ENCODE measurements around the gene PBXIP1.
"Not testable (repeated sequence)": the region's sequence is repeated elsewhere in the genome, so short reads cannot be mapped to it uniquely, and the experiment has no call there.

Gene PBXIP1

GRCh38 chr1:154994591-154994990 lies 38.7 kb upstream of the PBXIP1 start:
- DNase-seq = no peak

- DNase-seq = no peak
Measured at GRCh38 chr1:154994269-154994587, 38.3 kb upstream of the PBXIP1 start.

- no peak for DNase-seq
Measured at GRCh38 chr1:154993572-154994268, 37.8 kb upstream of the PBXIP1 start, which contains the start of gene LENEP. TSS of gene LENEP (plus strand) at chr1:154993586. CDS start at chr1:154993608, 22 bp downstream.

GRCh38 chr1:154992721-154993571 lies 37.0 kb upstream of the PBXIP1 start:
- DNase-seq = no peak

GRCh38 chr1:154990276-154990675 lies 34.4 kb upstream of the PBXIP1 start:
- no peak for DNase-seq

GRCh38 chr1:154989195-154989860 lies 33.4 kb upstream of the PBXIP1 start:
- DNase-seq = no peak

- no peak for DNase-seq
Measured at GRCh38 chr1:154988058-154988954, 32.4 kb upstream of the PBXIP1 start.

GRCh38 chr1:154987326-154987725 lies 31.4 kb upstream of the PBXIP1 start:
- no peak for DNase-seq

- DNase-seq = not testable (repeated sequence)
Measured at GRCh38 chr1:154986736-154987135, 30.8 kb upstream of the PBXIP1 start.

GRCh38 chr1:154983776-154984466 lies 28.0 kb upstream of the PBXIP1 start:
- no peak for DNase-seq

GRCh38 chr1:154982897-154983648 lies 27.2 kb upstream of the PBXIP1 start, which contains the start of gene FLAD1:
TSS of gene FLAD1 (plus strand) at chr1:154983344. CDS start at chr1:154983695, 351 bp downstream.
- DNase-seq = peak; percentile 97 to 99

GRCh38 chr1:154982341-154982740 lies 26.4 kb upstream of the PBXIP1 start:
- DNase-seq = no peak

GRCh38 chr1:154978360-154978759 lies 22.5 kb upstream of the PBXIP1 start:
- no peak for DNase-seq

GRCh38 chr1:154977762-154978161 lies 21.9 kb upstream of the PBXIP1 start:
- not testable (repeated sequence) for DNase-seq

GRCh38 chr1:154975409-154976059 lies 19.6 kb upstream of the PBXIP1 start:
- peak; percentile 55 to 63 for DNase-seq

- DNase-seq = peak; percentile 96 to 97
Measured at GRCh38 chr1:154974808-154975408, 19.0 kb upstream of the PBXIP1 start.

- DNase-seq = peak; percentile 99 to 100
Measured at GRCh38 chr1:154974102-154974807, 18.4 kb upstream of the PBXIP1 start, which contains the start of gene CKS1B. TSS of gene CKS1B (plus strand) at chr1:154974681. CDS start at chr1:154974746, 65 bp downstream.

GRCh38 chr1:154973344-154974101 lies 17.6 kb upstream of the PBXIP1 start:
- DNase-seq = peak; percentile 94 to 95
